ENCODE results near the gene CST9L. TPM values are rescaled to one million over a fixed set of nuclear protein-coding genes. Genes with fewer than 3 reads are reported as not detected.

The CST9L gene
- total and polyA plus RNA-seq, 2 of the 13 experiments (the other 11 are each of a cell fraction or from before 2014, with no cell fraction given), result 0.15 TPM; not detected in 1

GRCh38 chr20:23586735-23587525, 18.6 kb upstream of the CST9L start (continued):
- TF ChIP-seq ZBTB43 (CRISPR knock-in tag; conservative IDR thresholded peaks at IDR 0.05) (peak; percentile 97), BHLHE40 (IDR thresholded peaks at IDR 0.05; ENCODE audit: low read length) (peak; percentile 82), RFXAP (CRISPR knock-in tag; IDR thresholded peaks at IDR 0.05; ENCODE audit: borderline replicate concordance) (0 out of 2 replicates have a peak, but pooled peaks have one; percentile 69), TCF7L2 (IDR thresholded peaks at IDR 0.05; ENCODE audit: low read depth, low read length) (no peak), SIN3B (IDR thresholded peaks at IDR 0.05; ENCODE audit: low read length) (0 out of 2 replicates have a peak, but pooled peaks have one; percentile 40), ZNF615 (CRISPR knock-in tag; IDR thresholded peaks at IDR 0.05; ENCODE audit: borderline replicate concordance) (no peak), MEIS2 (CRISPR knock-in tag; IDR thresholded peaks at IDR 0.05) (0 out of 2 replicates have a peak, but pooled peaks have one; percentile 76), HNRNPUL1 (IDR thresholded peaks at IDR 0.05; ENCODE audit: low read depth, low read length) (no peak), TAF1 (CRISPR knock-in tag; IDR thresholded peaks at IDR 0.05) (no peak), ZKSCAN1 (IDR thresholded peaks at IDR 0.05; ENCODE audit: low read length) (no peak), SIX4 (CRISPR knock-in tag; IDR thresholded peaks at IDR 0.05) (no peak), ZNF12 (CRISPR knock-in tag; IDR thresholded peaks at IDR 0.05) (peak; percentile 11; the same call in 1 of the 2 replicates), ZNF446 (CRISPR knock-in tag; IDR thresholded peaks at IDR 0.05) (no peak), KDM6A (CRISPR knock-in tag; IDR thresholded peaks at IDR 0.05; ENCODE audit: low read depth) (peak; percentile 32), IKZF5 (CRISPR knock-in tag; IDR thresholded peaks at IDR 0.05) (no peak), ZBTB10 (CRISPR knock-in tag; IDR thresholded peaks at IDR 0.05; ENCODE audit: borderline replicate concordance) (0 out of 2 replicates have a peak, but pooled peaks have one; percentile 36), PAX8 (CRISPR knock-in tag; IDR thresholded peaks at IDR 0.05; ENCODE audit: borderline replicate concordance) (no peak; the same call in 1 of the 2 replicates), NCOA2 (CRISPR knock-in tag; IDR thresholded peaks at IDR 0.05) (peak; percentile 32; the same call in 1 of the 2 replicates), JUN (CRISPR knock-in tag; IDR thresholded peaks at IDR 0.05) (0 out of 2 replicates have a peak, but pooled peaks have one; percentile 16), ZMYM3 (CRISPR knock-in tag; IDR thresholded peaks at IDR 0.05) (no peak)
